Body of pancreas (tissue), 4 donors: ENCODE data around the gene ME3. TPM values are rescaled to one million over a fixed set of nuclear protein-coding genes. Genes with fewer than 3 reads are reported as not detected.
"Not testable (repeated sequence)": the region's sequence is repeated elsewhere in the genome, so short reads cannot be mapped to it uniquely, and the experiment has no call there.

Experiments
- ATAC-seq: fragments of 150-250 bp; one replicate; pipeline ENCODE4 v1.9.1; 2016
- DNase-seq, 4 donors: peaks; one replicate each; pipeline ENCODE4 v3.0.0-alpha.2; 2019
- H3K27ac ChIP-seq, 4 donors: fragments of 200-600 bp; sonication (generic); 1 replicate in 3 of 4; 2 replicates in 1 of 4; pipeline versions ENCODE4 v1.5.1 to v1.6.1; 2016 to 2019; ENCODE audit warnings: mild to moderate bottlenecking in 1 of 4, mixed read lengths in 1 of 4, moderate library complexity in 1 of 4
- H3K27me3 ChIP-seq, 2 donors: fragments of 200-600 bp; sonication (generic); one replicate each; pipeline ENCODE4 v1.6.0; 2016; ENCODE audit warnings: mild to moderate bottlenecking in 1 of 2
- H3K36me3 ChIP-seq, 2 donors: fragments of 200-600 bp; sonication (generic); replicated peaks in 1 of 2; 2 replicates each; pipeline ENCODE4 v1.5.1; 2016; ENCODE audit warnings: low read depth in 2 of 2; ENCODE audit not compliant: insufficient read depth in 1 of 2
- H3K4me1 ChIP-seq: fragments of 200-600 bp; sonication (generic); one replicate; pipeline ENCODE4 v1.6.0; 2016
- H3K4me3 ChIP-seq, 2 donors: fragments of 200-600 bp; sonication (generic); 1 replicate in 1 of 2; 2 replicates in 1 of 2; pipeline ENCODE4 v1.5.1; 2016 to 2019
- H3K9me3 ChIP-seq, 3 donors: fragments of 200-600 bp; sonication (generic); 1 replicate in 2 of 3; 2 replicates in 1 of 3; pipeline ENCODE4 v1.5.1; 2016
- CTCF ChIP-seq, 7 experiments: fragments of 450-650 bp in 4 of 7; fragments of 200-600 bp in 3 of 7; sonication (generic) in 3 of 7; IDR thresholded peaks; one replicate each; pipeline ENCODE4 v1.5.1; 2016 to 2019; ENCODE audit warnings: antibody characterized with exemption in 7 of 7
- POLR2A ChIP-seq, 3 donors: fragments of 450-650 bp; IDR thresholded peaks; one replicate each; pipeline ENCODE4 v1.6.1; 2016; ENCODE audit warnings: antibody characterized with exemption in 3 of 3, mild to moderate bottlenecking in 2 of 3
- whole genome bisulfite sequencing, 2 donors: methylation state at CpG; one replicate each; pipeline ENCODE4 v1.1.5; 2017; 5-methylcytosine and 5-hydroxymethylcytosine counted together
- intact Hi-C: fragments of 100-400 bp; cut with DNase I; formaldehyde crosslinking; loops from one replicate; pipeline ENCODE4 v1.15.1; 2023
- total RNA-seq, 2 donors: library from RNA; depleted of rRNA; stranded (reverse); fragments of >200 nt; gene quantifications; one replicate each; pipeline ENCODE4 v1.1.0, GENCODE V29; 2016

Gene ME3
- total RNA-seq, 2 donors from 2014 or later, result 20.8 to 54.7 TPM

GRCh38 chr11:86620891-86621521, 51.4 kb downstream of the ME3 start:
- DNase-seq (peak in 1 of 4 donors; percentile 15), ATAC-seq (peak; percentile 24)
- intact Hi-C loops, result no loop called here
- peaks cover 30% of the 10 kb centered on the region for H3K4me1 ChIP-seq
- 69 to 78% methylated on average over 2 of the region's 2 CpGs for WGBS, 2 donors
- H3K27me3 ChIP-seq, result no peaks in the 10 kb centered on the region
- no peaks in the 10 kb centered on the region for H3K9me3 ChIP-seq
- no peak overlapping the region for H3K4me3 ChIP-seq
- H3K36me3 ChIP-seq, result no peaks in the 10 kb centered on the region
- TF ChIP-seq CTCF (IDR thresholded peaks at IDR 0.05) (no peak), POLR2A (IDR thresholded peaks at IDR 0.05) (no peak)
- peak overlapping the region in 1 of 4 donors; percentile 1 for H3K27ac ChIP-seq

GRCh38 chr11:86619428-86619827, 53.0 kb downstream of the ME3 start:
- H3K4me3 ChIP-seq, H3K27ac ChIP-seq, H3K9me3 ChIP-seq, ATAC-seq, DNase-seq, H3K36me3 ChIP-seq, H3K27me3 ChIP-seq: not testable (repeated sequence)
- intact Hi-C loops, result loop anchor here (10.0 kb wide), 1 partner anchor 155 kb away; no protein-coding TSS in a partner anchor
- WGBS, 2 donors, result 82 to 85% methylated on average over 3 of the region's 3 CpGs
- peaks cover 26% of the 10 kb centered on the region for H3K4me1 ChIP-seq

- H3K36me3 ChIP-seq, result no peaks in the 10 kb centered on the region
- H3K4me1 ChIP-seq, result peaks cover 12% of the 10 kb centered on the region
- no peaks in the 10 kb centered on the region for H3K9me3 ChIP-seq
- intact Hi-C loops, result loop anchor here (10.0 kb wide), 1 partner anchor 153 kb away; no protein-coding TSS in a partner anchor
- no peak overlapping the region for H3K27ac ChIP-seq
- no peaks in the 10 kb centered on the region for H3K27me3 ChIP-seq
- TF ChIP-seq POLR2A (IDR thresholded peaks at IDR 0.05), result no peak
- no peak for TF ChIP-seq CTCF (IDR thresholded peaks at IDR 0.05)
- ATAC-seq, result no peak
- H3K4me3 ChIP-seq, result no peak overlapping the region
- no peak for DNase-seq
These were observed 54.9 kb downstream of the ME3 start for GRCh38 chr11:86617502-86617901.

- no peaks in the 10 kb centered on the region for H3K9me3 ChIP-seq
- H3K4me3 ChIP-seq, result no peak overlapping the region
- H3K4me1 ChIP-seq, result no peaks in the 10 kb centered on the region
- H3K36me3 ChIP-seq, result no peaks in the 10 kb centered on the region
- TF ChIP-seq CTCF (IDR thresholded peaks at IDR 0.05), result no peak
- TF ChIP-seq POLR2A (IDR thresholded peaks at IDR 0.05), result no peak
- no peaks in the 10 kb centered on the region for H3K27me3 ChIP-seq
- DNase-seq, result no peak
- no peak overlapping the region for H3K27ac ChIP-seq
- intact Hi-C loops, result loop anchor here (10.0 kb wide), 1 partner anchor 151 kb away; no protein-coding TSS in a partner anchor
- ATAC-seq, result no peak
These were observed 56.9 kb downstream of the ME3 start for GRCh38 chr11:86615487-86615886.

GRCh38 chr11:86610559-86611341, 61.7 kb downstream of the ME3 start:
- ATAC-seq (no peak), DNase-seq (no peak)
- no peak overlapping the region for H3K27ac ChIP-seq
- no peaks in the 10 kb centered on the region for H3K27me3 ChIP-seq
- TF ChIP-seq POLR2A (IDR thresholded peaks at IDR 0.05) (no peak), CTCF (IDR thresholded peaks at IDR 0.05) (no peak)
- H3K9me3 ChIP-seq, result no peaks in the 10 kb centered on the region
- no peaks in the 10 kb centered on the region for H3K36me3 ChIP-seq
- WGBS, 2 donors, result 71 to 81% methylated on average over 5 of the region's 5 CpGs
- H3K4me3 ChIP-seq, result no peak overlapping the region
- peaks cover 19% of the 10 kb centered on the region for H3K4me1 ChIP-seq
- intact Hi-C loops, result loop anchor here (10.0 kb wide), 1 partner anchor 146 kb away; no protein-coding TSS in a partner anchor
